GM12873 (cell line): Measurements from ENCODE around the gene GPHA2.

Experiments used
- TF ChIP-seq, protein P1 (sequence below): IDR thresholded peaks from 2 replicates; pipeline ENCODE4 v1.5.1; 2012; ENCODE audit warnings: low read depth, mild to moderate bottlenecking, moderate library complexity, low read length, control low read depth; ENCODE audit not compliant: insufficient read depth; ENCODE audit errors: missing control alignments

Gene GPHA2

DNA sequence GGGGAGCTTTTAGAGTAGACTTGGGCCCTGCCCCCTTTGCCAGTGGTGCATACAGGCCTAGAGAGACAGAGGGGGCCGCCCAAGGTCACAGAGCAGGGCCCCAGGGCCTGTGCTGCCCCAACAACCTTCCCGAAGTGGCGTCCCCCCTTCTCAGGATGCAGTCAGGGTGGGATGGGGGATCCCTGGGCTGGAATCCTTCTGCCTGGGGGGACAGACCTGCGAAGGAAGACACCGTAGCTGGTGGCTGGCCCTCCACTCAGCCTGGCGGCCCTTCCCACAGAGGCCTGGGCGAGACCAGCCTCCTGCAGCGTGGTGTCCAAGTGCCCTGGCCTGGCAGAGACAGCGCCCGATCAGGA is 42.9 kb downstream of the GPHA2 start:
- TF ChIP-seq, protein P1, sequence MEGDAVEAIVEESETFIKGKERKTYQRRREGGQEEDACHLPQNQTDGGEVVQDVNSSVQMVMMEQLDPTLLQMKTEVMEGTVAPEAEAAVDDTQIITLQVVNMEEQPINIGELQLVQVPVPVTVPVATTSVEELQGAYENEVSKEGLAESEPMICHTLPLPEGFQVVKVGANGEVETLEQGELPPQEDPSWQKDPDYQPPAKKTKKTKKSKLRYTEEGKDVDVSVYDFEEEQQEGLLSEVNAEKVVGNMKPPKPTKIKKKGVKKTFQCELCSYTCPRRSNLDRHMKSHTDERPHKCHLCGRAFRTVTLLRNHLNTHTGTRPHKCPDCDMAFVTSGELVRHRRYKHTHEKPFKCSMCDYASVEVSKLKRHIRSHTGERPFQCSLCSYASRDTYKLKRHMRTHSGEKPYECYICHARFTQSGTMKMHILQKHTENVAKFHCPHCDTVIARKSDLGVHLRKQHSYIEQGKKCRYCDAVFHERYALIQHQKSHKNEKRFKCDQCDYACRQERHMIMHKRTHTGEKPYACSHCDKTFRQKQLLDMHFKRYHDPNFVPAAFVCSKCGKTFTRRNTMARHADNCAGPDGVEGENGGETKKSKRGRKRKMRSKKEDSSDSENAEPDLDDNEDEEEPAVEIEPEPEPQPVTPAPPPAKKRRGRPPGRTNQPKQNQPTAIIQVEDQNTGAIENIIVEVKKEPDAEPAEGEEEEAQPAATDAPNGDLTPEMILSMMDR: no peak

DNA sequence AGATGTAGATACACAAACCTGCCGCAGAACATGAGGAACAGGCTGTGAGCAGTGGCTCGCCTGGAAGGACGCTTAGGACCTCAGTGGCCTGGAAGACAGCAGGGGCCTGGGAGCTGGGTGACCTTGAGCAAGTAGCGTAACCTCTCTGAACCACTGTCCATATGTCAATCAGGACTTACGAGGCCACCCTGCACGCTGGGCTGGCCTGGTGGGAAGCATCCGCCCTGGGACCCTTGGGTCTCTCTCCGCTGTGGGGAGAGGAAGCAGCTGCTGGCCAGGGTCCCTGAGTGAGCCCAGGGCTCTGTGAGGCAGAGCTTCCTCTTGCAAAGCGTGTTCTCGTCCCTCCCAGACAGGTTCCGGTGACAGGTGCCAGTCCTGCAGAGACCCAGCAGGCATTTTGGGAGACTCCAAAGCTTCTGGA is 43.3 kb downstream of the GPHA2 start:
- TF ChIP-seq, protein P1: no peak

DNA sequence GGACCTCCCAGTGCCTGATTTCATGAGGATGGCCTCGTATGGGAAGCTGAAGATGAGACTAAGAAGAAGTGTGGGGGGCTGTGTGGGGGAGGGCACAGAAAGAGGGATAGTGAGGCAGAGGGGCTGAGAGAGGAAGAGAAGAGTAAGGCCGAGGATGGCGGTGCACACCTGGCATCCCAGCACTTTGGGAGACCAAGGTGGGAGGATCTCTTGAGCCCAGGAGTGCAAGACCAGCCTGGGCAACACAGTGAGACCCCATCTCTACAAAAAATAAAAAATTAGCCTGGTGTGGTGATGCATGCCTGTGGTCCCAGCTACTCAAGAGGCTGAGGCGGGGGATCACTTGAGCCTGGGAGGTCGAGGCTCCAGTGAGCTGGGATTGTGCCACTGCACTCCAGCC is 43.8 kb downstream of the GPHA2 start:
- TF ChIP-seq, protein P1: no peak

DNA sequence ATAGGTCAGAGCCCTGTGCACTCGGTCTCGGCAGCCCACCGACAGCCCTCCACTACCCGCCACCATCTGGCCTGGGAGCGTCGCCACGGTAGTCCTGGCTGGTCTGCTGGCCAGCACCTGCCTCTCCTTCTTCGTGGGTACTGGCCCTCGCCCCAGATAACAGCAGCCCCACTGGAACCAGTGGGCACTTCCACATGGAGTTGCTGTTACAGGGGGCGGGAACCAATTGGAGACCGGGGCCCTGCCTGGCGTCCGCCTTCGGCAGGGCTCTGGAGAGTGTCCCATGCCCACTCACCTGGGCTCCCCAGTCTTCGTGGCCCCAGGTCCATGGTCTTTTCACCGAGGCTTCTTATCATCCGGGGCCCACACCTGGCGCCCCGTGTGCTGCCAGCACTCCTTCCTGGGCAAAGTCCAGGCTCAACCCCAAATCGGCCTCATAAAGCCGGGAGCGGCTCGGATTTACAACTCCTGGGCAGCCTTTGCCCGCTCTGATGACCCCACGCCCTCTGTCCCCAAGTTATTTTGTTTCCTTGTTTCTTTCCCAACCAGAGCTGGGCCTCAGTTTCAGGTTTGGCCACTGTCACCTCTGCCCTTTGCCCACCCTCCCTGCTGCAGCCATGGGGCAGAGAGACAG is 44.4 kb downstream of the GPHA2 start:
- TF ChIP-seq, protein P1: no peak

DNA sequence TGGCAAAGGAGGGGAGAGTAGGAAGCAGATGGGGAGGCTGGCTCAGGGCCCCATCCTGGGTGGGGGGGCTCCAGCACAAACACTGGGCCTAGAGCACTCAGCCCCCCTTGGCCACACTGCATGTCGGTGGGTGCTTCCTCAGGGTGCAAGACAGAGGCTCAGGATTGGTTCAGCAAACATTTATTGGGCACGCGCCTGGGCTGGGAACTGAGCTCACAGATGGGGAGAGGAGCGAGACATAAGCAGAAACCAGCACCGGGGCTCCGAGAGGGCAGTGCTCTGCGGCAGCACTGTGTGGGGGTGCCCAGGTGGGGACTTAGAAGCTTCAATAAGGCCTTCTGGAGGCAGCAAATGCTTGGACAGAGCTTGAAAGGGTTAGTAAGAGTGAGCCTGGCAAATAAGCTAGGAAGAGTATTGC is 45.2 kb downstream of the GPHA2 start:
- TF ChIP-seq, protein P1: no peak

DNA sequence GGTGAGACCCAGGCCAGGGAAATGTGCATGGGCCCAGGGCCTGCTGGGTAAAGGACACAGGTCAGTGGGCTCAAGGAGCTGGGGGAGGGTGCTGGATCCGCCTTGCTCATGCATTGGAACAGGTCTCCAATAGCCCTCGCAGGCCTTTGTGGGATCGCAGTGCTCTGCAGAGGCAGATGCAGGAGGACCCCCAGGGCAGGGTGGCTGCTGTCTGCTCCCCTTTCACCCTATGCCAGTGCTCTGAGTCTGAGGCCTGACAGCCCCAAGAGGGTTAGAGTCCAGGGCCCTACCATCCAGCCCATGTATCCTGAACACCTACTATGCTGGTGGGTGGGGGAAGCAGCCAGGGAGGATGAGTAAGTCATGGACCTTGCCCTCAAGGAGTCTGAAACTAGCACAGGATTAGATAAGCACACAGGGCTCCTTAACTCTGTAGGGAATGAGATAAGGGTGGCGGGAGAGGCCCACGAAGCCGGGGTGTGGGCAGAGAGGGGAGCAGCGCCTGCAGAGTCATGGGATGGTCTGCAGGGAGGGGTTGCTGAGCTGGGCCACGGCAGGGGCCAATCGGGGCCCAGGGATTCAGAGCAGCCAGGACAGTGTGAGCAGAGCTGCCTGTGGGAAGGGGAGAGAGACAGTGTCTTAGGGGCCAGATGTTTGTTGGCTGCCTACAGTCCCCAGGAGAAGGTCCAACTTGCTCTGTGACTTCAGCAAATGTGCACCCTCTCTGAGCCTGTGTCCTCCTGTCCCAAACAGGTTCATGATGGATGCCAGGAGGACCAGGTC is 46.8 kb downstream of the GPHA2 start:
- TF ChIP-seq, protein P1: no peak

DNA sequence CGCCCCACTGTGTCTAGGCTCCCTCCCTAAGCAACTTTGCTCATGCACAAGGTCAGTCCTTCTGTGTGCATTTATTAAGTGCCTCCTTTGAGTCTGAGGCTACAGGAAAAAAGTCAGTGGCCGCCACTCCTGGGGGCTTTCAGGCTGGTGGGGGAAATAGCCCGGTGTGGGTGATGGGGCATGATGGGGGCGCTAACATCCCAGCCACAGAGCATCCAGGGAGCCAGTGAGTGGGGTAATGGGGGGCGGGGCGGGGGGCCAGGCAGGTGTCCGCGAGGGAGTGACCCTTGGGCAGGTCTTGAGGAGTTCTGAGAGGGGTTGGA is 47.3 kb downstream of the GPHA2 start:
- TF ChIP-seq, protein P1: no peak
